ENCODE data around the gene BRAT1.
A peak's percentile ranks its signal among the peaks of the same experiment; 100 is the strongest.

BRAT1 gene

GRCh38 chr7:2559283-2559950 lies 4.1 kb upstream of the BRAT1 start:
- no peak for TF ChIP-seq CTCF (IDR thresholded peaks at IDR 0.05)
- no peak for DNase-seq (ENCODE audit: low spot score)
- Histone ChIP-seq H3K27ac (peak overlapping the region; percentile 38 to 67), H3K4me3 (peak overlapping the region; percentile 86)

GRCh38 chr7:2558629-2559282 lies 3.4 kb upstream of the BRAT1 start, which contains the start of gene IQCE:
IQCE (plus strand) TSS chr7:2558979; CDS start chr7:2559182, 203 bp downstream.
- peak within 1 kb of the TSS; percentile 86 for H3K4me3 ChIP-seq
- no peak for TF ChIP-seq CTCF (IDR thresholded peaks at IDR 0.05)
- peak within 1 kb of the TSS; percentile 38 to 67 for H3K27ac ChIP-seq
- peak; percentile 94 for DNase-seq (ENCODE audit: low spot score)

- no peak for TF ChIP-seq CTCF (IDR thresholded peaks at IDR 0.05)
- Histone ChIP-seq H3K4me3 (peak overlapping the region; percentile 88), H3K27ac (peak overlapping the region; percentile 96 to 99)
- no peak for DNase-seq (ENCODE audit: low spot score)
These were observed 638 bp downstream of the BRAT1 start for GRCh38 chr7:2554661-2555111.

GRCh38 chr7:2553831-2554581 lies 1.3 kb downstream of the BRAT1 start:
- peak overlapping the region; percentile 88 for H3K4me3 ChIP-seq
- no peak overlapping the region for H3K27ac ChIP-seq
- TF ChIP-seq CTCF (IDR thresholded peaks at IDR 0.05): no peak
- DNase-seq (ENCODE audit: low spot score): no peak

- no peak for TF ChIP-seq CTCF (IDR thresholded peaks at IDR 0.05)
- H3K4me3 ChIP-seq: no peak overlapping the region
- no peak for DNase-seq (ENCODE audit: low spot score)
- no peak overlapping the region for H3K27ac ChIP-seq
These were observed 2.2 kb downstream of the BRAT1 start for GRCh38 chr7:2553108-2553507.

GRCh38 chr7:2551418-2551817 lies 3.9 kb downstream of the BRAT1 start:
- no peak overlapping the region for H3K4me3 ChIP-seq
- DNase-seq (ENCODE audit: low spot score): no peak
- no peak overlapping the region for H3K27ac ChIP-seq
- no peak for TF ChIP-seq CTCF (IDR thresholded peaks at IDR 0.05)

Data from coronary artery (tissue), 2 donors.